HG03175 (cell line): Measurements from ENCODE around the gene RNF214.
A peak's percentile ranks its signal among the peaks of the same experiment; 100 is the strongest.
"Not testable (repeated sequence)": the region's sequence is repeated elsewhere in the genome, so short reads cannot be mapped to it uniquely, and the experiment has no call there.

Experiments
- ATAC-seq: cut with Tn5 transposase; IDR thresholded peaks from one replicate; pipeline ENCODE4 v1.9.1; 2021; ENCODE audit warnings: mild to moderate bottlenecking, moderate library complexity; ENCODE audit not compliant: unreplicated experiment

The RNF214 gene

DNA sequence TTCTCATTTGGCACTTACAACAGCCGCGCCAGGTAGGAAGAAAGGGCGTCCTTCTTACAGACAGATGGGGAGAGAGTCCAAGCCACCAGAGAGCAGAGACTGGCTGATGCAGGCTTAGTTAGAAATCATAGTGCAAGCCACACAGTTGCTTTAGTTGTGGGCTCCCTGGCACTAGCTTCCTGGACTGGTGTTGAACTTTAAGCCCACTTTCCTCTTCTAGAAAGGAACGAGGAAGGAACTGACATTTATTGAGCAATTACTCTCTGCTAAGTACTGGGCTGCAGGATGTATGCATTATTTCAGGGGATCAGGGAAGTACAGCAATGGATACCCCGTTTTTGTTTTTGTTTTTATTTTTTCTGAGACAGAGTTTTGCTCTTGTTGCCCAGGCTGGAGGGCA lies 80.6 kb downstream of the RNF214 start:
- ATAC-seq: no peak

DNA sequence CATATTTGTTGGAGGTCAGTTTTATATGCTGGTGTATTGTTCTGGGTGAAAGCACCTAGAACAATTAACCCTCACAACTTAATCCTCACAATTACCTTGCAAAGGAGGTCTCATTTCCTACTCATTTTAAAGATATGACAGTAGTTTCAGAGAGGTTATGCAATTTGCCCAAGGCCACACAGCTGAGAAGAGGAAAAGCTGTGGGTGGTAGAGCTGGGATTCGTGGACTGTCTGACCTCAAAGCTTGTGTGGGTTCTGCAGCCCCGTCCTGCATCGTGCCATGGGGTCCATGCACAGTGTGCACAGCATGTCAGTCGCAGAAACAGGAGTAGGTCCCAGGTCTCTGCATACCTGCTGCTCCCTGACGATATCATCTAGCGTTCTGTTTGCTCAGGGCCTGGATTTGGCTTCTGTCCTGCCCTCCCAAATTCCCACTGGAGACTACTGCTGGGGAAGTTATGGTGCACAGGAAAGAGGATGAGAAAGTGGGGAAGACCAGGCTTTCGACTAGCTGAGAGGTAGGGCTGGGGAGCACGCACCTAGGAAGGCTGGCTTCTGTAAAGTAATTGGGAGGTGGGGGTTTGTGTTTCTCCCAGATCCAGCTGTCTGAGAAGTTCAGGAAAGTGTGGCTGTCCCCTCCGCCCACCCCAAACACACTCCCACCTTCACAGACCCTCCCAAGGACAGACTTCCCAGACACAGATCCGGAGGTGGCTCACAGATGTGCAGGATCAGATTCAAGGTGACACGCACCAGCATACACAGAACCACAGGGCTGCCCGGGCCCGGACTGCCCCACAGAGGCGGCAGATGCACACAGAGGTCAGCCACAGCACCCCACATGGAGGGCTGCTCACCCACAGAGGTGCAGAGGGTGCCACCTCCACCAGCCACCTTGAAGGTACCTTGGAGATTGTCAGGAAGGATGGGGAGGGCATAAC lies 81.6 kb downstream of the RNF214 start:
- no peak for ATAC-seq

DNA sequence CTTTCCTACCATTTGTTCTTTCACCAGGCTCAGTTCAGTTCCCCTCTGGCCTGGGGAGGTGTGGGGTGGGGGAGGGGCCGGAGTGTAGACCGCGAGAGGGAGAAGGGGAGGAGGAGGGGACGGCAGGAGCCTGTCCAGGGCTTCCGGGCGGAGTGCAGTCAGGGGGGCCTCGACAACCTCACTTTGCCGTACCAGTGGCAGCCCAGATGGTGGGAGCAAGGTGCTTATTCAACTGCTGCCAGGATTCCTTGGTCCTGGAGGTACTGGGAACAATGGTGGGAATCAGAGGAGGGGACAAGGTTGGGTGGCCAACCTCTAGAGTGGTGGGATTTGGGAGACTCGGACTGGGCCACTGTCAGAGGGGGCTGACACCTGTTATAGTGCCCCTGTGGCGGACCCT lies 82.4 kb downstream of the RNF214 start:
- ATAC-seq: no peak

DNA sequence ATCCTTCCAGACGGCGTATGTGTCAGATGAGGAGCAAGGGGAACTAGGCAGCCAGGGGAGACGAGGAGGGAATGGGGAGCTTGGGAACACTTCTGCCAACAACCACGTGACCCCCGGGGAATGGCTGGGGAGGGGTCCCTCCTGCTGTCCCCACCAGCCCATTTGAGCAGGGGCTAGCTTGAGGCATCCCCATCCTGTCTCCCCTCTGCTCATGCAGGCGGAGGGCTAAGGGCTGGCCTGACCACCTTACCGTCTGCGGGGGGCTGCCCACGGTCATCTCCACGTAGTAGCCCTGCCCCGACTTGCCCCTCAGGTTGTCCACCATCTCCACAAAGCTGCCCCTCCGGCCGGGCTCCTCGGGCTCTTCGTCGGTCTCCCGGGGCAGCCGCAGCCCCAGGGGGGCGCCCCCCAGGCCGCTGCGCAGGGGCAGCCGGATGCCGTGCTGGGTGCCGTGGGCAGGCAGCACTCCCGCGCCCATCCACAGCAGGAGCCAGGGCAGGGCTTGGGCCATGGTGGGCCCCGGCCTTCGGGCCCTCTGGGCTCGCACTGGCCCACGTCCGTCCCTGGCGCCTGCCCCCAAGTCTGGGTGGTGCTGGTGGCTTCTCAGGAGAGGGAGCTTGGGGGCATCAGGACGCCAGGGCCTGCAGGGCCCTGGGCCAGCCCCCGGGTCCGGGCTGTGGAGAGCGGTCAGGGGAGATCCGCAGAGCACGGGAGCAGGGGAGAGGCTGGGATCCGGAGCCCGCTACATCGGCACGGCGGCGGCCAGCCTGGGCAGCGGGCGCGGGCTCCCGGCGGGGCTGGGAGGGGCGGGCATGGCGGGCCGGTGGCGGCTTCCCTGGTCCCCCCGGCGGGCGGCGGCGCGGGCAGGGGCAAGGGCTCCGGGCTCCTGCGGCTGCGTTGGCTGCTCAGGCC lies 83.1 kb downstream of the RNF214 start:
- no peak for ATAC-seq

DNA sequence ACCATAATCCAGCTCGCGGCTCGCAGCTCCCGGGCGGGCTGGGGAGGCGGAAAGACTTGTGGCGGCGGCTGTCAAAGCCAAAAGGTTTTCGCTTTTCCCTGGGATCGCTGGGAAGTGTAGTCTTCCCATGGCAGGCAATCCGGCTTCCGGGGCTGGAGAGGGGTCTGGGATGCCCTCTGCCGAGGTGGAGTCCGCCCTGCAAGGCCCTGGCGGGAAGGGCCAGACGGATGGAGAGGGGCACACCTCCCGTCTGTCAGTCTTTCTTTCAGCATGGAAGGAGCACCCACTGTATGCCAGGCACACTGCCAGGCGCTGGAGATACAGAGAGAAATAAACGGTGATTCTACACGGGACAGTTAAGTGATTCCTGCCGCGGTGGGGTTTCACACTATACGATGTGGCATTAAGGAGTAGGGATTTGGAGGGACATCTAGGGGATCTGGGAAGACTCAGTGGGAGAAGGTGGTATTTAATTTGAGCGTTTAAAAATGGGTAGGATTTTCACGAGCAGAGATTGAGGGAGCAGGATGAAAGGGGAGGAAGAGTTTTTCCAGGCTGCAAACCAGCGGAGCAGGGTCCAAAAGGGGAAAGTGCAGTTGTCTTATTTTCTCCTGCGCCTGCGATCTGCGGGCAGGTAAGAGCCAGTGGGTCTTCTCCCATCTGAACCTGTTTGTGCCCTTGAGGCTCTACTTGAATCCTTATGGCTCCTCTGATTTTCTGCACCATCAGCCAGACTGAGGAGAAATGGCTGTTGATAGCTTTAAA lies 83.9 kb downstream of the RNF214 start, which contains the start of gene BACE1:
BACE1 (minus strand) TSS at position 60 of the 765 bp plus-strand sequence. CDS start 461 bp downstream, outside the sequence.
- ATAC-seq: no peak

DNA sequence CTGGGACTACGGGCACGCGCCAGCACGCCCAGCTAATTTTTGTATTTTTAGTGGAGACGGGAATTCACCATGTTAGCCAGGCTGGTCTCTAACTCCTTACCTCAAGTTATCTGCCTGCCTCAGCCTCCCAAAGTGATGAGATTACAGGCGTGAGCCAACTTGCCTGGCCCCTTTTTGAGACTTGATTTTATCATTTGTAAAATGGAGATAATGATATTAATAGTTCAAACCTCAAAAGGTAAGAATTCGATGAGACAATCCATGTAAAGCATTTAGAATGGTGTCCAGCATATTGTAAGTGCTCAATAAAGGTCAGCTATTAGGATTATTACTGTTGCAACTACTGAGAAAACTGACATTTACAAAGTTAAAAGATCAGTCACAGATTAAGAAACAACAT lies 86.3 kb downstream of the RNF214 start:
- no peak for ATAC-seq

DNA sequence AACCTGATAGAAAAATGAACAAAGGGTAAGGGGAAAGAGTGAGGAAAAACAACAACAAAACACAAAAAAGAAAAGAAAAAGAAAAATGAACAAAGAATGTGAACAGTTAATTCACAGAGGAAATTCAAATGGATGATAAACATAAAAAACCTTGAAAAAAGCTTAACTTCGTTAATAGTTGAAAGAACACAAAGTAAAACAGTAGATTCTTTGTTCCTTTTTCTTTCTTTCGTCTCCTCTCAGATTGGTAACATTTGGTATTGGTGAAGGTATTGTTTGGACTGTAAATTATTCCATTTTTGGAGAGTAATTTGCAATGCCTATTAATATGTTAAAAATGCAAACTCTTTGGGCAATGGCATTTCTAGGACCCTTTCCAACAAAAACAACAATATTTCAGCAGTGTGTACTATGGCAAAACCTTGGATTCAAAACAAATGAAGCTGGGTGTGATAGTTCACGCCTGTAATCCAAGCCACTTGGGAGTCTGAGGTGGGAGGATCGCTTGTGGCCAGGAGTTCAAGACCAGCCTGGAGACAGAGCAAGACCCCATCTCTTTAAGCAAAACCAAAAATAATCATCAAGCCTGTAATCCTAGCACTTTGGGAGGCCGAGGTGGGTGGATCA lies 86.9 kb downstream of the RNF214 start:
- ATAC-seq: no peak

DNA sequence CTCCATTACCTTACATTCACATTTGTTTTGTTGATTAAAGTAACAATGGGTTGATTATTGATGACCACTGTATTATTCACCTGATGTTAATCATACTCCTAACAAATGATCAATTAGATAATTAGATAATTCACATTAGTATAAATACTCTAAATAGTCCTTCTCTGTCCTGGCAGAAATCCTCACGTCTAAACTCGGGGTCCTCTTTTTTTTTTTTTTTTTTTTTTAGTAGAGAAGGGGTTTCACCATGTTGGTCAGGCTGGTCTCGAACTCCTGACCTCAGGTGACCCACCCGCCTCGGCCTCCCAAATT lies 94.7 kb downstream of the RNF214 start:
- ATAC-seq: not testable (repeated sequence)

DNA sequence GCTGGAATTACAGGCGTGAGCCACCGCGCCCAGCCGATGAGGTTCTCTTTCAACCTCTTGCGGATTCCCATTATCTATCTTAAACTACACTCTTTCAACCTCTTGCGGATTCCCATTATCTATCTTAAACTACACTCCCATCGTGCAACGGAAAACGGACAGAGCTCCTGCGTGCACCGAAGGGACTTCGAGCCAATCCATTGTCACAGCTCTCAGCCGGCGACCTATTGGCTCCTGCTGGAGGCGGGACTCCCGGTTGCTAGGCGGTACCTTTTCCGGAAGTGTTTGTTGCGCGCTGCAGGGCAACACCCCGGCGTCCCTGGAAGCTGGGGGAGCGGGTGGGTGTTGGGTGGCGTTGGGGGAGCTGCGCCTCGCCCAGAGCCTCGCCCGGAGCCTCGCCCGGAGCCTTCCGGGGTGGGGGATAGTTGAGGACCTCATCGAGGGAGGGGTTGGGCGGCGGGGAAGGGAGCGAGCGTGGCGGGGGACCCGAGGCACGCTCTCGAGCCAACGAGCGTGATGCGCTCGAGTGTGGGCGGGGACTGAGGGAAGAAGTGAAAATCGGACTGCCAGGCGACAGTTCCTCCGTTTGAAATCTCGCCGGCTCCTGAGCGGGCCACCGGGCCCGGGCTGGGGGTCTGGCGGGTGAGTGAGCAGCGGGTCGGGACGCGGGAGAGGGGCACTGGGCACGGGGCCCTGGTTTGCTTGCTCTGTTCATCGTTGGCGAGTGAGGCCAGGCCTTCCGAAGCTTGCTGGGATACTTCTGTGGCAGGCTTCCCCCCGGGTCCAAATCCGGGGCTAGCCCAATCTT lies 95.3 kb downstream of the RNF214 start, which contains the start of gene CEP164:
CEP164 (plus strand) TSS at position 288 of the 808 bp plus-strand sequence. CDS start 10,733 bp downstream, outside the sequence.
- ATAC-seq: peak; percentile 98

DNA sequence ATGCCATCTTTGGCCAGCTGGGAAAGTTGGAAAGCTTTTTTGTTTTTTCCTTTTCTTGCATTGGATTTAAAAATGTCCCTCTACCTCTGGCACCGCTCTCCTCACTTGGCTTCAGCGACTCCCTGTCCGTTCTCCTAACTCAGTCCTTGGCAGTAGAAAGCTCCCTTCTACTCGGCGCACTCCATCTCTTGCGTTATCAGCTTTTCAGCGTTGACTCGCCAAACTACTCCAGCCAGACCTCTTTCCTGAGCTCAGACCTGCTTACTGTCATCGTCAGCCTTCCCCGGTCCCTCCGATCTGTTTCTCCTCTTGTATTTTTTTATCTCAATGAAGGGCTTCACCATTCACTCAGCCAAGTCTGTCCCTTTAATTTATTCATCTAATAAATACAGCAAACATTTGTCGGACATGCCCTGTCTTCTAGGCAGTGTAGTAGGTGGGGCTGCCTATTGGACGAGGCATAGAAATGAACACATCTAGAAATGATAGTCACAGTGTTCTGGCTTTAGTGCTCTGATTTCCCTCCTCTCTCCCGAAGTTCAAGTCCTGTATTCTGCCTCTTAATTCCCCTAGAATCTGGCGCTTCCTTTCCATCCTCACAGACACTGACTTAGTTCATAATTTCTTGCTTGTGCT lies 96.0 kb downstream of the RNF214 start:
- ATAC-seq: peak; percentile 8

DNA sequence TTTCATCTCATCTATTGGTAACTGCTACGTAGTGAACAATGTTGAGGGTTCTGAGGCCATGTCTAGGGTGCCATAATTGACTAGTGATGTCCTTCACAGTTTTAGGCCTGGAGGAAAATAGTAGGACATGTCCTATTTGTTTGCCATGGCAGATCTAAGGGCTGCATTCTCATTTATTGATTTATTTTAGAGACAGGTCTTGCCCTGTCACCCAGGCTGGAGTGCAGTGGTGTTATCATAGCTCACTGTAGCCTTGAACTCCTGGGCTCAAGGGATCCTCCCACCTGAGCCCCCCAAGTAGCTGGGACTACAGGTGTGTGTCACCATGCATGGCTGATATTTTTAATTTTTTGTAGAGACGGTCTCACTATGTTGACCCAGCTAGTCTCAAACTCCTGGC lies 100.4 kb downstream of the RNF214 start:
- ATAC-seq: no peak

DNA sequence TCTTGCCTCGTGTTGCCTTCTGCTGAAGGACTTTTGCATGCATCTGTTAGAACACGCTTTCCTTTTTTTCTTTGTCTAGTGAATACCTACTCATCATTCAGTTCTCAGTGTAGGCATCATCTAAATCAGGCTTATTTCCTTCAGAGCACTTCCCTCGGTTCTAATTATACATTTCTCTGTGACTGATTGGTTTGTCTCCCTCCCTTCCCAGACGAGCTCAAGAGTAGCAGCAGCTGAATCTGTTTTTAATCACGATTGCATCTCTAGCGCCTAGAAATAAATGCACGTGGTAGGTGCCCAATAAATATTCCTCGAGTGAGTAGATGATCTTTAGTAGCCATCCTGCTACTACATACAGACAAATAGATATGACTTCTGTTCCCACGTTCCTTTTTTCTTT lies 101.4 kb downstream of the RNF214 start:
- ATAC-seq: no peak

DNA sequence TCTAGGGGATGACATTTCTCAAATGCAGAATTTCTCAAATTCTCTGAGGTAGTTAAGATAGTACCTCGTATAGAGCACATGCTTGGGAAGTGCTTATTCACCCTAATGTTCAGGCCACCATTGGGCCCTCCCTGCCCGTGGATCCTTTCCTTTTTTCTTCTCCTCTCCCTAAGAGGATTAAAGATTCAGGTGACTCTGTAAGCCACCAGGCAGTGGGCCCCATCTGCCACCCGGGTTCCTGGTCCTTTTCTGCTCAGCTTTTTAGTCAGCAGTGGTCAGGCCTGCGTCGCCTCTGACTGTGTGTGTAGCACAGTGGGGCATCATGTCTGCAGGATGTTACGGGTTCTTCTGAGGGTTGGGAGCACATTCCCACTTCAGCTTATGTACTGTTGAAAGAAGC lies 102.4 kb downstream of the RNF214 start:
- ATAC-seq: no peak

DNA sequence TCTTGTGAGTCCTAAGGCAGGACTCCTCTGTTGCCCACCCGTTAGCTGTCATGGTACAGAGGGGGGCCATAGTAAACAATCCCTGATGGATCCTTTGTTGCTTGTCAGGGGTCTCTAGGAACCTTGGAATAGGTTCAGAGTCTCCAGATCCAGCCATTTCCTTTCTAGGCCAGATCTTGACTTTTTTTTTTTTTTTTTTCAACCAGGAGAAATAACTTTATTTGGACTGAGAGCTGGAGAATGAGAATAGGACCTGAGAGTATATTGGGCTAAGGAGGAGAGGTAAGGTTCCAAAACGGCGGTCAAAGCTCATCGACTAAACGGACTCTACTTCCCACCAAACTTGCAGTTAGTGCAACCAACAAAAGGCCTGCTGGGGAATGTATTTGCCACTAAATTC lies 102.9 kb downstream of the RNF214 start:
- ATAC-seq: no peak
